Measurements from ENCODE around the gene CDH18. TPM values are rescaled to one million over a fixed set of nuclear protein-coding genes. Genes with fewer than 3 reads are reported as not detected.

The CDH18 gene
- total RNA-seq, 1 experiment from 2014 or later: 7.0 TPM

DNA sequence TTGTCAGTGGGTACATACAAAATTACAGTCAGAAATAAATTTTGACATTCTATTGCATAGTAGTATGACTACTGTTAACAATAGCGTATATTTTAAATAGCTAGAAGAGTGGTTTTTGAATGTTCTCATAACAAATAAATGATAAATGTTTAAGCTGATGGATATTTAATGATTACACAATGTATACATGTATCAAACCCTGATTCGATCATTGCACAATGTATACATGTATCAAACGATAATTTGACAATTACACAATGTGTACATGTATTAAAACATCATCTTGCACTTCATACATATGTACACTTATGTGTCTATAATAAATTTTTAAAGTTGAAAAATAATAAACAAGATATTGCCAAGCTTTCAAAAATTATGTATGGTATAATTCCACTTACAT is 87.7 kb downstream of the CDH18 start:
- intact Hi-C loops (cut with micrococcal nuclease; ENCODE audit: unreplicated experiment) (no loop called here), in situ Hi-C loops (cut with HindIII; ENCODE audit: low pct_unique_long_range_greater_than_20kb, low sequenced_read_pairs) (no loop called here)
- no peak for DNase-seq (ENCODE audit: low read depth, low spot score)
- no peaks in the 10 kb centered on the region; the same call in 1 of the 2 replicates for H3K36me3 ChIP-seq (ENCODE audit: control insufficient read depth, insufficient read depth, low read length)
- ATAC-seq: no peak
- H3K27me3 ChIP-seq (ENCODE audit: control insufficient read depth, insufficient read depth, low read length): no peaks in the 10 kb centered on the region
- no peaks in the 10 kb centered on the region; the same call in 1 of the 2 replicates for H3K4me1 ChIP-seq (ENCODE audit: control insufficient read depth, insufficient read depth, low read length)
- H3K27ac ChIP-seq (ENCODE audit: low read length): no peak overlapping the region
- no peaks in the 10 kb centered on the region for H3K9me3 ChIP-seq (ENCODE audit: control insufficient read depth, insufficient read depth, low read depth, low read length)
- no peak overlapping the region for H3K4me3 ChIP-seq (ENCODE audit: low read depth in 2 of 2, low read length in 2 of 2)
- POLR2A ChIA-PET: no interaction called here
- BruUV-seq (replicated peaks): no TSS peak
- CTCF ChIA-PET: no interaction called here
- TF ChIP-seq, protein P1, sequence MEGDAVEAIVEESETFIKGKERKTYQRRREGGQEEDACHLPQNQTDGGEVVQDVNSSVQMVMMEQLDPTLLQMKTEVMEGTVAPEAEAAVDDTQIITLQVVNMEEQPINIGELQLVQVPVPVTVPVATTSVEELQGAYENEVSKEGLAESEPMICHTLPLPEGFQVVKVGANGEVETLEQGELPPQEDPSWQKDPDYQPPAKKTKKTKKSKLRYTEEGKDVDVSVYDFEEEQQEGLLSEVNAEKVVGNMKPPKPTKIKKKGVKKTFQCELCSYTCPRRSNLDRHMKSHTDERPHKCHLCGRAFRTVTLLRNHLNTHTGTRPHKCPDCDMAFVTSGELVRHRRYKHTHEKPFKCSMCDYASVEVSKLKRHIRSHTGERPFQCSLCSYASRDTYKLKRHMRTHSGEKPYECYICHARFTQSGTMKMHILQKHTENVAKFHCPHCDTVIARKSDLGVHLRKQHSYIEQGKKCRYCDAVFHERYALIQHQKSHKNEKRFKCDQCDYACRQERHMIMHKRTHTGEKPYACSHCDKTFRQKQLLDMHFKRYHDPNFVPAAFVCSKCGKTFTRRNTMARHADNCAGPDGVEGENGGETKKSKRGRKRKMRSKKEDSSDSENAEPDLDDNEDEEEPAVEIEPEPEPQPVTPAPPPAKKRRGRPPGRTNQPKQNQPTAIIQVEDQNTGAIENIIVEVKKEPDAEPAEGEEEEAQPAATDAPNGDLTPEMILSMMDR (IDR thresholded peaks at IDR 0.05): no peak
- TF ChIP-seq TCF7L2 (IDR thresholded peaks at IDR 0.05; ENCODE audit: low read depth, low read length): no peak

DNA sequence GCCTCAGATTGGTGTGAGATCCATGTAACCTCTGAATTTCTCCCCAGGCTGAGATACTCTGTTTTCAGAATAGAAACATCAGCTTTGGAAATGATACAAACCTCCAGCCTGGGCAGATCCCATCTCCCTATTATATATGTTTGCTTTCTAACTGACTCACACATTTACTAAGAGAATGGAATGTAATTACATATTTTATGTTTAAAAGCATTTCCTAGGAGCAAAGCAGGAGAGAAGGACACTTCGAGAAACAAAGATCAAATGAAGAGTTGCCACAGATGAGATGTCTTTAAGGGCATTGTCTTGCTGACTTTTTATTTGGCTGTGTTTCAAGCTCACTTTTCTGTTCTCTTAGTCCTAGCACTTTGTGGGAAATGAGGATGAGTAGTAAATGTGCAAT is 96.3 kb downstream of the CDH18 start:
- ChIA-PET CTCF (no interaction called here), POLR2A (no interaction called here)
- peaks cover 12% of the 10 kb centered on the region for H3K4me1 ChIP-seq (ENCODE audit: control insufficient read depth, insufficient read depth, low read length)
- BruUV-seq (replicated peaks): no TSS peak
- H3K27me3 ChIP-seq (ENCODE audit: control insufficient read depth, insufficient read depth, low read length): no peaks in the 10 kb centered on the region
- DNase-seq (ENCODE audit: low read depth, low spot score) (peak; percentile 69), ATAC-seq (peak; percentile 96)
- no peak overlapping the region for H3K4me3 ChIP-seq (ENCODE audit: low read depth in 2 of 2, low read length in 2 of 2)
- in situ Hi-C loops (cut with HindIII; ENCODE audit: low pct_unique_long_range_greater_than_20kb, low sequenced_read_pairs) (no loop called here), intact Hi-C loops (cut with micrococcal nuclease; ENCODE audit: unreplicated experiment) (no loop called here)
- H3K9me3 ChIP-seq (ENCODE audit: control insufficient read depth, insufficient read depth, low read depth, low read length): no peaks in the 10 kb centered on the region
- H3K27ac ChIP-seq (ENCODE audit: low read length): peak overlapping the region; percentile 84
- H3K36me3 ChIP-seq (ENCODE audit: control insufficient read depth, insufficient read depth, low read length): no peaks in the 10 kb centered on the region
- TF ChIP-seq TCF7L2 (IDR thresholded peaks at IDR 0.05; ENCODE audit: low read depth, low read length) (peak; percentile 53; the same call in 1 of the 2 replicates), POLR2AphosphoS5 (IDR thresholded peaks at IDR 0.05; ENCODE audit: low read depth, low read length) (peak; percentile 44; the same call in 1 of the 2 replicates)
- TF ChIP-seq, protein P2, sequence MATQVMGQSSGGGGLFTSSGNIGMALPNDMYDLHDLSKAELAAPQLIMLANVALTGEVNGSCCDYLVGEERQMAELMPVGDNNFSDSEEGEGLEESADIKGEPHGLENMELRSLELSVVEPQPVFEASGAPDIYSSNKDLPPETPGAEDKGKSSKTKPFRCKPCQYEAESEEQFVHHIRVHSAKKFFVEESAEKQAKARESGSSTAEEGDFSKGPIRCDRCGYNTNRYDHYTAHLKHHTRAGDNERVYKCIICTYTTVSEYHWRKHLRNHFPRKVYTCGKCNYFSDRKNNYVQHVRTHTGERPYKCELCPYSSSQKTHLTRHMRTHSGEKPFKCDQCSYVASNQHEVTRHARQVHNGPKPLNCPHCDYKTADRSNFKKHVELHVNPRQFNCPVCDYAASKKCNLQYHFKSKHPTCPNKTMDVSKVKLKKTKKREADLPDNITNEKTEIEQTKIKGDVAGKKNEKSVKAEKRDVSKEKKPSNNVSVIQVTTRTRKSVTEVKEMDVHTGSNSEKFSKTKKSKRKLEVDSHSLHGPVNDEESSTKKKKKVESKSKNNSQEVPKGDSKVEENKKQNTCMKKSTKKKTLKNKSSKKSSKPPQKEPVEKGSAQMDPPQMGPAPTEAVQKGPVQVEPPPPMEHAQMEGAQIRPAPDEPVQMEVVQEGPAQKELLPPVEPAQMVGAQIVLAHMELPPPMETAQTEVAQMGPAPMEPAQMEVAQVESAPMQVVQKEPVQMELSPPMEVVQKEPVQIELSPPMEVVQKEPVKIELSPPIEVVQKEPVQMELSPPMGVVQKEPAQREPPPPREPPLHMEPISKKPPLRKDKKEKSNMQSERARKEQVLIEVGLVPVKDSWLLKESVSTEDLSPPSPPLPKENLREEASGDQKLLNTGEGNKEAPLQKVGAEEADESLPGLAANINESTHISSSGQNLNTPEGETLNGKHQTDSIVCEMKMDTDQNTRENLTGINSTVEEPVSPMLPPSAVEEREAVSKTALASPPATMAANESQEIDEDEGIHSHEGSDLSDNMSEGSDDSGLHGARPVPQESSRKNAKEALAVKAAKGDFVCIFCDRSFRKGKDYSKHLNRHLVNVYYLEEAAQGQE (IDR thresholded peaks at IDR 0.05; ENCODE audit: insufficient read depth in 1 of 2, low read depth in 2 of 2, low read length in 1 of 2): no peak

DNA sequence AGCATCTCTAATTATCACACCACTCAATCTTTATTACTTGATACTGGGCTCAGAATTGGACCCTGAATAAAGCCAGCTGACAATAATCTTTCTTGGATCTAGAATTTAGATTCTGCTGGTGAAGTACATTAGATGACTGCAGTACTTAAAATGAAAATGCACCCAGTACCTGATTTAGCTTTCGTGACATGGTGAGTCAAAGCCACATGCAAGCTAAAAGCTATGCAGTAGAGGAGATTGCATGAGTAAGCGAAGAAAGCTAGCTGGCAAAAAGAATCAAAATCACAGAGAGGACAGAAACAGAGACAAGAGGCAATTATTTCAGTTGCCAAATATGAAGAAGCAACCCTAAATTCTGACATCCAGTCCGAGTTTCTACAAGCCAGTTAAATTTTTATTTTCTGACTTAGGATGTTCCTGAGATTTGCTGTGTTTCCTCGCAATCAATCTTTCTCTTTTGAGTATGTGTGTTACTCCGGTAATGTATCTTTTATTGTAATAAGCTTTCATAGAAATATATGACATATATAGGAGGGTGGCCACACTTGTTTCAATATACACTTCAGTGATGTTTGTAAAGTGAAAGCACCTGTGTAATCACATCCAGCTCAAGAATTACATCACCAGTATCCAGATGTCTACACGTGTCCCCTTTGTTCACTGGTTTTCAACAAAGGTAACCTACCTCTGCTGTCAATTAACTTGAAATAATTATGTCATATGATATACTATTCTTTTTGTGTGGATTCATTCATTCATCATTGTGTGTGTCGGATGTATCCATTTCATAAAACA is 101.7 kb downstream of the CDH18 start:
- ATAC-seq: peak; percentile 87
- no peaks in the 10 kb centered on the region for H3K27me3 ChIP-seq (ENCODE audit: control insufficient read depth, insufficient read depth, low read length)
- TF ChIP-seq POLR2AphosphoS5 (IDR thresholded peaks at IDR 0.05; ENCODE audit: low read depth, low read length) (no peak), TCF7L2 (IDR thresholded peaks at IDR 0.05; ENCODE audit: low read depth, low read length) (no peak)
- TF ChIP-seq, protein P1 (IDR thresholded peaks at IDR 0.05): no peak
- TF ChIP-seq, protein P2 (IDR thresholded peaks at IDR 0.05; ENCODE audit: insufficient read depth in 1 of 2, low read depth in 2 of 2, low read length in 1 of 2): no peak
- ChIA-PET CTCF (no interaction called here), POLR2A (no interaction called here)
- intact Hi-C loops (cut with micrococcal nuclease; ENCODE audit: unreplicated experiment) (no loop called here), in situ Hi-C loops (cut with HindIII; ENCODE audit: low pct_unique_long_range_greater_than_20kb, low sequenced_read_pairs) (no loop called here)
- H3K27ac ChIP-seq (ENCODE audit: low read length): peak overlapping the region; percentile 80
- peaks cover 22% of the 10 kb centered on the region; the same call in 1 of the 2 replicates for H3K4me1 ChIP-seq (ENCODE audit: control insufficient read depth, insufficient read depth, low read length)
- H3K36me3 ChIP-seq (ENCODE audit: control insufficient read depth, insufficient read depth, low read length): no peaks in the 10 kb centered on the region
- H3K4me3 ChIP-seq (ENCODE audit: low read depth in 2 of 2, low read length in 2 of 2): peak overlapping the region in 1 of 2 experiments; percentile 35; a peak in 2 of 4 replicates
- no peaks in the 10 kb centered on the region for H3K9me3 ChIP-seq (ENCODE audit: control insufficient read depth, insufficient read depth, low read depth, low read length)
- peak; percentile 73 for DNase-seq (ENCODE audit: low read depth, low spot score)
- BruUV-seq (replicated peaks): no TSS peak

All from Panc1 (cell line).